ENCODE measurements around the gene SPHK1. TPM values are rescaled to one million over a fixed set of nuclear protein-coding genes. Genes with fewer than 3 reads are reported as not detected.

Gene SPHK1
- total RNA-seq, 2 donors from 2014 or later = 11.6 to 13.9 TPM

DNA sequence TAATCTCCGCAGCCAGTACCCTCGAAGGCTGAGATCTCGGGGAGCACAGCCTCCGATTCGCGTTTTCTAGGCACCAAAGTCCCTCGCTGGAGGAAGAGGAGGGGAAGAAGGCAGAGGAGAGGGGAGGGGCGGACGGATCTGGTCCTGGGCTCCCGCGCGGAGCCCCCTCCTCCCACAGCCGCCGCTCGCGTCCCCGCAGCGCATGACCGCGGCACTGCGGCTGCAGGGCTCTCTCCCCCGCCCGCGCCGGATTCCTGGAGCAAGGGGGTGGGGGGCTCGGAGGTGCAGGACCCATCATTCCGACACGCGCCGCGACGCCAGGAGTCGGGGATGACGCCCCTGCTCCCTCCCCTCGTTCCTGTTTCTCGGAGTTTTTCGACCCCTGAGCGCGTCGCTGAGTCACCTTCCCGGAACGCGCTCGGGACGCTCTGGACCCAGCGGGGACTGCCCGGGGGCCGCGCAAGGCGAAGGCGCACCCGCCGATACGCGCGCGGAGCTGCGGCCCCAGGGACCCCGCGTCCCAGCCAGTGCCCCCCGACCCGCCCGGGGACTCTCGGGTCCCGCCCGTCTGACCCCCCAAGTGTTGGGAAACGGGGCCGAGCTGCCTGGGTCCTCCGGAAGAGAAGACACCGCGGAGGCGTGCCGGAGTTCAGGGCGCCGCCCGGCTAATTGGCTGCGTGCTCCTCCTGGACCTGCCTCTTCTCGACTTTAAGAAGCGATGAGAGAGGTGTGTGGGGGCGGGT, 1.4 kb upstream of the SPHK1 start:
- Mint-ChIP-seq H3K36me3 (ENCODE audit: insufficient read depth in 2 of 2) (peaks cover 0 to 1% of the 10 kb centered on the region in 2 donors), H3K4me3 (peak overlapping the region; percentile 95 to 98), H3K27ac (no peak overlapping the region), H3K27me3 (ENCODE audit: low read depth) (no peaks in the 10 kb centered on the region), H3K9me3 (no peaks in the 10 kb centered on the region), H3K4me1 (ENCODE audit: low read depth) (peaks cover 15% of the 10 kb centered on the region)
- peak; percentile 79 to 81 for DNase-seq
- peak; percentile 65 to 70 for ATAC-seq (replicated peaks in 1 of 2)

DNA sequence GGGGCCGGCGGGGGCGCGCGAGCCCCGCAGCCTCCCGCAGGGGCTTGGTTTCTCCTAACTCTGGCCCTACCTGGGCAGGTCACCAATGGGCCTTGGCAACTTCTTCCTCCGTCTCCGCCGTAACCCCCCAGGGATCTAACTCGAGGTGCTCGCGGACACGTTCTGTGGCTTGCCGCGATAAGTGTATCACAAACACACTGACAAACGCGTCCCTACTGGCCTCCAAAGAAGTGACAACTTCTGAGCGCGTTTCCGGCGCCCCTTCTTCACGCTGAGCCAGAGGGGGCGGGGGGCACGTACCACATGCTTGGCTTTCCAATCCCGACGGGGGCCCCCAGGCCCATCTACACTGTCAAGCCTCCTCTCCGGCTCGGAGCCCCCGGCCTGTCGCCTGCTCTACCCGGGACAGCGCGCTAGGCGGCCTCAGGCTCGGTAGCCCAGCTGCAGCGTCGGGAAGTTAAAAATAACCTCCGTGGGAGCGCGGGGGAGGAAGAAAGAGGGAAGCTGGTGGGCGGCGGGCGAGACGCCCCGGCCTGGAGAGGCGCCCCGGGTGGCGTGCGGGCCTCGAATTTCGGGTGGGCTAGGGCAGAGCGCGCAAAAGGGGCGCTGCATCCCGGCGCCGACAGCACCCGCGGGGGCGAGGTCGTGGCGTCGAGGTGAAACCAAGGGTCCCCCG, 725 bp upstream of the SPHK1 start:
- H3K27ac Mint-ChIP-seq = peak overlapping the region; percentile 30
- ATAC-seq (replicated peaks in 1 of 2) (peak; percentile 41 to 48), DNase-seq (peak; percentile 64 to 67)
- H3K4me3 Mint-ChIP-seq = peak overlapping the region; percentile 95 to 98
- H3K4me1 Mint-ChIP-seq (ENCODE audit: low read depth) = peaks cover 15% of the 10 kb centered on the region
- H3K27me3 Mint-ChIP-seq (ENCODE audit: low read depth) = no peaks in the 10 kb centered on the region
- H3K36me3 Mint-ChIP-seq (ENCODE audit: insufficient read depth in 2 of 2) = peaks cover 0 to 1% of the 10 kb centered on the region in 2 donors
- no peaks in the 10 kb centered on the region for H3K9me3 Mint-ChIP-seq

DNA sequence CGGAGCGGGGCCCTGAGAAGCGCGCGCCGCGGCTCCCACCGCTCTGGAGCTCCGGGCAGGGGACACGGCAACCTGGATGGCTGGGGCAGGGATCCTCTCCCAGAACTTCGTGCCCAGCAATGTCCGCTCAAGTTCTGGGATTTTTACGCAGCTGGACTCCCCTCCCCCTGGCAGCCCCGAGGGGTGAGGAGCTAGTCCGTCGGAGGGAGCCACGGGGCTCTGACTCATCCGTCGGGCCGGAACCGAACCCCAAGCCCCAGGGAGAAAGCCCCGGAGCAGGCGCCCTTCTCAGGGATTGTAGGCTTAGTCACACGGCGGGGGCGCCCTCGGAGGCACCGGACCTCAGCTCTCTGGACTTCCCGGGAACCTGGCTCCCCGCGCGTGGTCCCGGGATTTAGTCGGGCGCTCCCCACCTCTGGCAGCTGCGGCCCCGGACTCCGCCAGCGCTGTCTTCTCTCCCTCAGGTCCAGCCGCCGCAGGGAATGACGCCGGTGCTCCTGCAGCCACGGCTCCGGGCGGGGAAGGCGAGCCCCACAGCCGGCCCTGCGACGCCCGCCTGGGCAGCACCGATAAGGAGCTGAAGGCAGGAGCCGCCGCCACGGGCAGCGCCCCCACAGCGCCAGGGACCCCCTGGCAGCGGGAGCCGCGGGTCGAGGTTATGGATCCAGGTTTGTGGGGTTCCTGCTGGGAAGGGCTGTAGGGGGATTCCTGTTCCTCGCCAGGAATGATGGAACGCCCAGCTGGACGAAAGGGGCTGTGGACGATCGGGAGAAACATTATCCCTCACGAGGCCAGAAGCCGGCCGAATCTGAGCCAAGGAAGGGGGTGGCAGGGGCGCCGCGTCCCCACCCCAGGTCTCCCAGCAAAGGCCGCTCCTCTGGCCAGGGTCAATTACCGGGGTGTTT, 830 bp downstream of the SPHK1 start:
- ATAC-seq (replicated peaks in 1 of 2) (peak; percentile 23 to 26), DNase-seq (peak; percentile 59 to 67)
- peak overlapping the region; percentile 75 to 79 for H3K4me3 Mint-ChIP-seq
- no peaks in the 10 kb centered on the region for H3K9me3 Mint-ChIP-seq
- H3K27ac Mint-ChIP-seq = no peak overlapping the region
- H3K27me3 Mint-ChIP-seq (ENCODE audit: low read depth) = no peaks in the 10 kb centered on the region
- peaks cover 15% of the 10 kb centered on the region for H3K4me1 Mint-ChIP-seq (ENCODE audit: low read depth)
- H3K36me3 Mint-ChIP-seq (ENCODE audit: insufficient read depth in 2 of 2) = peaks cover 0 to 1% of the 10 kb centered on the region in 2 donors

DNA sequence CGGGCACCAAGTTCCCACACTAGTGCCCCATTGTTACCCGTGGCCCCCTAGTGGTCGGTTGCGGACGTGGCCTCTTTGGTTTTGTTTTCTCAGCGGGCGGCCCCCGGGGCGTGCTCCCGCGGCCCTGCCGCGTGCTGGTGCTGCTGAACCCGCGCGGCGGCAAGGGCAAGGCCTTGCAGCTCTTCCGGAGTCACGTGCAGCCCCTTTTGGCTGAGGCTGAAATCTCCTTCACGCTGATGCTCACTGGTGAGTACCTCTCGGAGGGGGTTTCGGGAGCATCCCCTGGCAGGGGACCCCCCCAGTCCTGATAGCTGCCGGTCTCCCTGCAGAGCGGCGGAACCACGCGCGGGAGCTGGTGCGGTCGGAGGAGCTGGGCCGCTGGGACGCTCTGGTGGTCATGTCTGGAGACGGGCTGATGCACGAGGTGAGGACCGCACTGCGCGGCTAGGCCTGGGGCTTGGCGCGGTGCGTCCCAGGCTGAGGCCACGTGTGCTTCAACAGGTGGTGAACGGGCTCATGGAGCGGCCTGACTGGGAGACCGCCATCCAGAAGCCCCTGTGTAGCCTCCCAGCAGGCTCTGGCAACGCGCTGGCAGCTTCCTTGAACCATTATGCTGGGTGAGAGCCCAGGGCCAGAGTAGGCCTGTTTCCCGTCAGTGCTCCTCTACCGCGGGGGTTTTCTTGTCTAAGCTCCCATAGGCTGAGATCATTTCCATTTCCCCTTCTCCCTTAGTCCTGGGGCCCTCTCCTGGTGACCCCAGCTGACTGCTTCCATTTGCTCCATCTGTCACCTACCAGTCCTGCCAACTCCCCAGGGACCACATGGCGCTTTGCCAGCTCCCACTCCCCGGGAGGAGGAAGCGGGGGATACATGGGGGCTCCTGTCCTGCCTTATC, 1.7 kb downstream of the SPHK1 start:
- peaks cover 0 to 1% of the 10 kb centered on the region in 2 donors for H3K36me3 Mint-ChIP-seq (ENCODE audit: insufficient read depth in 2 of 2)
- no peaks in the 10 kb centered on the region for H3K27me3 Mint-ChIP-seq (ENCODE audit: low read depth)
- ATAC-seq (replicated peaks in 1 of 2) = peak; percentile 26 to 31
- peak overlapping the region; percentile 75 to 79 for H3K4me3 Mint-ChIP-seq
- peaks cover 15% of the 10 kb centered on the region for H3K4me1 Mint-ChIP-seq (ENCODE audit: low read depth)
- no peaks in the 10 kb centered on the region for H3K9me3 Mint-ChIP-seq
- peak; percentile 89 to 93 for DNase-seq
- H3K27ac Mint-ChIP-seq = no peak overlapping the region

DNA sequence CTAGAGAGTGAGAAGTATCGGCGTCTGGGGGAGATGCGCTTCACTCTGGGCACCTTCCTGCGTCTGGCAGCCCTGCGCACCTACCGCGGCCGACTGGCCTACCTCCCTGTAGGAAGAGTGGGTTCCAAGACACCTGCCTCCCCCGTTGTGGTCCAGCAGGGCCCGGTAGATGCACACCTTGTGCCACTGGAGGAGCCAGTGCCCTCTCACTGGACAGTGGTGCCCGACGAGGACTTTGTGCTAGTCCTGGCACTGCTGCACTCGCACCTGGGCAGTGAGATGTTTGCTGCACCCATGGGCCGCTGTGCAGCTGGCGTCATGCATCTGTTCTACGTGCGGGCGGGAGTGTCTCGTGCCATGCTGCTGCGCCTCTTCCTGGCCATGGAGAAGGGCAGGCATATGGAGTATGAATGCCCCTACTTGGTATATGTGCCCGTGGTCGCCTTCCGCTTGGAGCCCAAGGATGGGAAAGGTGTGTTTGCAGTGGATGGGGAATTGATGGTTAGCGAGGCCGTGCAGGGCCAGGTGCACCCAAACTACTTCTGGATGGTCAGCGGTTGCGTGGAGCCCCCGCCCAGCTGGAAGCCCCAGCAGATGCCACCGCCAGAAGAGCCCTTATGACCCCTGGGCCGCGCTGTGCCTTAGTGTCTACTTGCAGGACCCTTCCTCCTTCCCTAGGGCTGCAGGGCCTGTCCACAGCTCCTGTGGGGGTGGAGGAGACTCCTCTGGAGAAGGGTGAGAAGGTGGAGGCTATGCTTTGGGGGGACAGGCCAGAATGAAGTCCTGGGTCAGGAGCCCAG, 2.8 kb downstream of the SPHK1 start:
- Mint-ChIP-seq H3K4me1 (ENCODE audit: low read depth) (peaks cover 15% of the 10 kb centered on the region), H3K36me3 (ENCODE audit: insufficient read depth in 2 of 2) (peaks cover 0 to 1% of the 10 kb centered on the region in 2 donors), H3K27ac (no peak overlapping the region), H3K27me3 (ENCODE audit: low read depth) (no peaks in the 10 kb centered on the region), H3K4me3 (peak overlapping the region; percentile 75 to 79), H3K9me3 (no peaks in the 10 kb centered on the region)
- ATAC-seq (replicated peaks in 1 of 2) (no peak), DNase-seq (no peak)

DNA sequence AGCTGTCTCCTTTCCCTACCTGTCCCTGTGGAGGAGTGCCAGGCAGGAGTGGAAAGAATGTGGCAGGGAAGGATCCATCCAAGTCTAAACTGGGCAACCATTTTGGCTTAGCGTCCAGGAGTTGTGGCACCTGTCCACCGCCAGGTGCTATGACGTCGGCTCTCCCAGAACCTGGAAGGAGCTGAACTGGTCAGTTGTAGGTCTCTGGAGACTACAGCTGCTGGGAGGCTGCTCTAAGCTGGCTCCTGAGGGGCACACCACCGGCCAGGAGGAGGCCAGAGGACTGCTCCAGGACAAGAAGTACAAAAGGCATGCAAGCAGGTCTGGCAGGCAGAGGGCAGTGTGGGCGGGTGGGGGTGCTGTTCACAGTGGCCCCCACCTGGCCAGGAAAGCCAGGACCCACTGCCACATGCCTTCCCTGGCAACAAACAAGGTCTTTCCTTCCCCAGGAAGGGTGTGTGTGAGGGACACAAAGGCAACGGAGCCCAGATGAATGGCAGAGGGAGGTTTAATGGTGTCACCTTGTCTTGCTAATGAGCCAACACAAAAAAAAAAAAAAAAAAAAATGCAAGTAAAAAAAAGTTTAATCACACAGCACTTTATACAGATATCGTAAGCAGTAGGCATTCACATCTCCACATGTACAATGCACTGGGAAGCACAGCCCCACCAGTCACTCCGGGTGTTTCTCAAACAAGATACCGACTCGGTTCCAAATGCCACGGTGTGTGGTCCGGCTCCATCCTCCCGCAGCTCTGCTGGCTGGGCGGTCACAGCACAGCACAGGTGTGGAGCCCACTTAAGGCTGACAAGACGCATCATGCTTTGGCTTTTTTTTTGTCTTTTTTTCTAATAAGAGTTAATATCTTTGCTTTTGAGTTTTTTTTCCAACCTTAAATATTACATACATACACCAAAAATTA, 4.8 kb downstream of the SPHK1 start:
- no peak for ATAC-seq (replicated peaks in 1 of 2)
- Mint-ChIP-seq H3K4me1 (ENCODE audit: low read depth) (peaks cover 11% of the 10 kb centered on the region), H3K27ac (no peak overlapping the region)

DNA sequence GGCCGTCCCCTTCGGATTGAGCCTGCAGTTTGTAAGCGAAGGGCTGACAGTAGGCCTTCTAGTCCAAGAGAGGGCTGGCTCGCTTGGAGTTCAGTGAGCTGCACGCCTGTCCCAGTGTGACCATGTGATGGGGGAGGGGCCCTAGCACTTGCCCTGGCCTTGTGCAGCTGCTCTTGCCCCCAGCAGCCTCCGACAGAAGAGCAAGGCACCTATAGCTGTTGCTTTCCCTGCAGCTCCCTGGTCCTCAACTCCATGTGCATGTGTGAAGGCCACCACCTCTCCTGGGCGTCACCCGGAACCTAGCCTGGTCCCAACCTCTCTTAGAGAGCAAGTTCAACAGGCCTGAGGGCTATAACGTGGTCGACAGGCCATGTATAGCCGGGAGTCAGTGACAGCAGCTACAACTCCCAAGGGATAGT, 5.6 kb downstream of the SPHK1 start:
- no peak overlapping the region for H3K27ac Mint-ChIP-seq
- ATAC-seq (replicated peaks in 1 of 2) (no peak), DNase-seq (no peak)
- H3K4me1 Mint-ChIP-seq (ENCODE audit: low read depth) = peaks cover 11% of the 10 kb centered on the region
- H3K9me3 Mint-ChIP-seq = no peaks in the 10 kb centered on the region
- no peak overlapping the region for H3K4me3 Mint-ChIP-seq
- H3K27me3 Mint-ChIP-seq (ENCODE audit: low read depth) = no peaks in the 10 kb centered on the region
- H3K36me3 Mint-ChIP-seq (ENCODE audit: insufficient read depth in 2 of 2) = no peaks in the 10 kb centered on the region

More for the DNA sequence above, 4.8 kb downstream of the SPHK1 start:
- Mint-ChIP-seq H3K9me3 (no peaks in the 10 kb centered on the region), H3K36me3 (ENCODE audit: insufficient read depth in 2 of 2) (no peaks in the 10 kb centered on the region), H3K27me3 (ENCODE audit: low read depth) (no peaks in the 10 kb centered on the region), H3K4me3 (no peak overlapping the region)
- no peak for DNase-seq

DNA sequence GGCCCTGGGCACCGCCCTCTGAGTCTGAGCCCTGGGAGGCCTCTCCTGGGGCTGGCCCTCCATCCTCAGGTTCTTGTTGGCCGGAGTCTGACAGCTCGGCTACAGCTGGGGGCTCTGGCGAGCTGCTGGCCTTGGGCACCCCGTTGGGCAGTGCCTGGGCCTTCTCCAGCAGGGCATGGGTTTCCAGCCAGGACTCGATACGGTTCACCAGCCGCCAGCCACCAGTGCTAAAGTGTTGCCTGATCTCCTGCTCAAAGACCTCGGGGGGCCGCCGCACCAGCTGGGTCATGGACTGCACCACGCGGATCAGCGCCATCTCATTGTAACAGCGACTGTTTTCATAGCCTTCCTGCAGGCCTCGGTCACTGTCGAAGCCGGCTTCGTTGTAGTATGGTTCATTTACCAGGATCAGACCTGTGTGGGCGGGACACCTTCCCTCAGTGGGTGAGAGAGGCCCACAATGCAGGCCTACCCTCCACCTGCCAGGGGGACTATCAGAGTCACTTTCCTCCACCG, 6.8 kb downstream of the SPHK1 start:
- no peaks in the 10 kb centered on the region for H3K36me3 Mint-ChIP-seq (ENCODE audit: insufficient read depth in 2 of 2)

DNA sequence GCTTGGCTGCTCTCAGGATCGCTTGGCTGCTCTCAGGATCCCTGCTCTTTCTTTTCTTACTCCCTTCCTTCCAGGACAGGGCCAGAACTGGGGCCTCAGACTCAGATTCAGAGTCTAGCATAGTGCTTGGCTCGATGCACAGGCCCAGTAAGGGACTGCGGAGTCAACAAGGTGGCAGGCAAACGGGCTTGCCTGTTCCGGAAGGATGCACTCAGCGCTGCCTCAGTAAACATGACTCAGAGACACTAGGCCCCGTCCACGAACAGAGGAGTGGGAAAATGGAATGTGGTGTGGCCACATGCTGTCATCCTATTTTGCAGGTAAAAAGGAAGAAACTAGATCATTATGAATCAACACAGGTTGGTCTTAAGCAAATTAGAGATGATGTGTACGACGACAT, 9.8 kb downstream of the SPHK1 start:
- H3K27ac Mint-ChIP-seq = no peak overlapping the region
- no peaks in the 10 kb centered on the region for H3K4me1 Mint-ChIP-seq (ENCODE audit: low read depth)
- H3K9me3 Mint-ChIP-seq = no peaks in the 10 kb centered on the region
- no peak overlapping the region for H3K4me3 Mint-ChIP-seq
- ATAC-seq (replicated peaks in 1 of 2) (no peak), DNase-seq (no peak)
- no peaks in the 10 kb centered on the region for H3K27me3 Mint-ChIP-seq (ENCODE audit: low read depth)
- H3K36me3 Mint-ChIP-seq (ENCODE audit: insufficient read depth in 2 of 2) = no peaks in the 10 kb centered on the region

More for the DNA sequence above, 6.8 kb downstream of the SPHK1 start:
- H3K9me3 Mint-ChIP-seq = no peaks in the 10 kb centered on the region
- no peak overlapping the region for H3K27ac Mint-ChIP-seq
- DNase-seq = no peak
- no peaks in the 10 kb centered on the region for H3K27me3 Mint-ChIP-seq (ENCODE audit: low read depth)
- H3K4me3 Mint-ChIP-seq = no peak overlapping the region
- no peak for ATAC-seq (replicated peaks in 1 of 2)
- peaks cover 5% of the 10 kb centered on the region for H3K4me1 Mint-ChIP-seq (ENCODE audit: low read depth)

DNA sequence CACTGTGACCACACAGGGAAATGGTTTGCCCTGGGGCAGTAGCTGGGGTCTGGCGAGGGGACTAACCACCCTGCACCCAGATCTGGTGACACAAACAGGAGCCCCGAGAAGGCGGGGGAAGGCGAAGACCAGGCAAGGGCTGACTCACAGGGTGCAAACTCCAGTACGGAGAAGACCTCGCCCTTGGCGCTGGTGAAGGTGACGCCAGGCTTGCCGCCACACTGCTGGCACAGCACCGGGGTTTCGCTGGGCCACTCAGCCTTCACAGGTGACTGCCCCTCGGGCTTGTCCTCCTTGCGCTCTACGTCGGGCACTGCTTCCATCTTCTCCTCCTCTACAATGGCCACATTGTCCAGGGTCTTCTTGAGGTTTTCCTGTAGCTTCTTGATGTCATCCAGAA, 11.6 kb downstream of the SPHK1 start:
- no peaks in the 10 kb centered on the region for H3K9me3 Mint-ChIP-seq
- H3K4me3 Mint-ChIP-seq = no peak overlapping the region
- no peak for ATAC-seq (replicated peaks in 1 of 2)
- DNase-seq = no peak
- peaks cover 0 to 5% of the 10 kb centered on the region in 2 donors for H3K36me3 Mint-ChIP-seq (ENCODE audit: insufficient read depth in 2 of 2)
- H3K27me3 Mint-ChIP-seq (ENCODE audit: low read depth) = no peaks in the 10 kb centered on the region
- no peaks in the 10 kb centered on the region for H3K4me1 Mint-ChIP-seq (ENCODE audit: low read depth)
- no peak overlapping the region for H3K27ac Mint-ChIP-seq

DNA sequence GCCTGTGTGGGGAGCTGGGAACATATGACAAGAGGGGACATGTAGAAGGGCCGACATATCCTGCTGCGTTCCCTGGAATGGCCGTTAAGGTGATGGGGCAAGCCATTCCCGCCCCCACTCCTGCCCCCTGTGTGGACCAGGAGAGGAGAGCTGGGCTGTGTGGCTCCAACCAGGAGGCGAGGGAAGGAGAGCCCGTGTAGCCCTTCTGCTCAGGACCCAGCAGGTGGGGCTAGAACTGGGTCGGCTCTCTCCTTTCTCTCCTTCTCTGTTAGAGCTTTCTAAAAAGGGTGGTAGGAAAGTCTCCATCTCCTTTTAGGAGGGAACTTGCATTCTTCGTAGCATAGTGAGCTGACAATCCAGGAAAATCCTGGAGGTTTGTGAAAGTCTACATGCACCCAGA, 12.8 kb downstream of the SPHK1 start:
- no peak for ATAC-seq (replicated peaks in 1 of 2)
- Mint-ChIP-seq H3K4me3 (no peak overlapping the region), H3K27ac (no peak overlapping the region)

More for the DNA sequence above, 12.8 kb downstream of the SPHK1 start:
- Mint-ChIP-seq H3K27me3 (ENCODE audit: low read depth) (no peaks in the 10 kb centered on the region), H3K4me1 (ENCODE audit: low read depth) (no peaks in the 10 kb centered on the region), H3K36me3 (ENCODE audit: insufficient read depth in 2 of 2) (peaks cover 0 to 5% of the 10 kb centered on the region in 2 donors), H3K9me3 (no peaks in the 10 kb centered on the region)
- no peak for DNase-seq

Data from activated T-cell treated with anti-CD3 and anti-CD28 coated beads, Interleukin-2, amount 50 U/mL, for 72 hours (primary cell).